ENCODE data around the gene MTAP.

Gene MTAP

DNA sequence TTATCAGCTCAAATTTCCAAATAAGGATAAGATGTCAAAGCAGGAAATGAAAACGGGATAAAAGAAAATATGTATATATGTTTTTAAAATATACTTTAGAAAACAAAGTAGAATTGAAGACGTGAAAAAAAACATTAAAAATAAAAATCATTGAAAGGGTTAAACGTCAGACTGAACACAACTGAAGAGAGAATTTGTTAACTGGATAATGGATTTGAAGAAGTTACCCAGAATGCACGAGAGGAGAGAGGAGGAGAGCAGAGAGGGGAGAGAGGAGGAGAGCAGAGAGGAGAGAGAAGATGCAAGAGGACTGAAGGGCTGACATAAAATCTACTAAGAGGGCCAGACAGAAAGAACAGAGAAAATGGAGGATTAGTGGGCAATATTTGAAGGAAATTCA, 103.8 kb downstream of the MTAP start:
- Mint-ChIP-seq H3K36me3 (ENCODE audit: low read depth) (peaks cover 71% of the 10 kb centered on the region), H3K27me3 (ENCODE audit: low read depth) (no peaks in the 10 kb centered on the region), H3K27ac (no peak overlapping the region), H3K4me1 (no peaks in the 10 kb centered on the region), H3K9me3 (peaks cover 58% of the 10 kb centered on the region), H3K4me3 (no peak overlapping the region)
- TF ChIP-seq, protein P1, sequence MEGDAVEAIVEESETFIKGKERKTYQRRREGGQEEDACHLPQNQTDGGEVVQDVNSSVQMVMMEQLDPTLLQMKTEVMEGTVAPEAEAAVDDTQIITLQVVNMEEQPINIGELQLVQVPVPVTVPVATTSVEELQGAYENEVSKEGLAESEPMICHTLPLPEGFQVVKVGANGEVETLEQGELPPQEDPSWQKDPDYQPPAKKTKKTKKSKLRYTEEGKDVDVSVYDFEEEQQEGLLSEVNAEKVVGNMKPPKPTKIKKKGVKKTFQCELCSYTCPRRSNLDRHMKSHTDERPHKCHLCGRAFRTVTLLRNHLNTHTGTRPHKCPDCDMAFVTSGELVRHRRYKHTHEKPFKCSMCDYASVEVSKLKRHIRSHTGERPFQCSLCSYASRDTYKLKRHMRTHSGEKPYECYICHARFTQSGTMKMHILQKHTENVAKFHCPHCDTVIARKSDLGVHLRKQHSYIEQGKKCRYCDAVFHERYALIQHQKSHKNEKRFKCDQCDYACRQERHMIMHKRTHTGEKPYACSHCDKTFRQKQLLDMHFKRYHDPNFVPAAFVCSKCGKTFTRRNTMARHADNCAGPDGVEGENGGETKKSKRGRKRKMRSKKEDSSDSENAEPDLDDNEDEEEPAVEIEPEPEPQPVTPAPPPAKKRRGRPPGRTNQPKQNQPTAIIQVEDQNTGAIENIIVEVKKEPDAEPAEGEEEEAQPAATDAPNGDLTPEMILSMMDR (IDR thresholded peaks at IDR 0.05; ENCODE audit: unreplicated experiment in 3 of 3) = no peak

DNA sequence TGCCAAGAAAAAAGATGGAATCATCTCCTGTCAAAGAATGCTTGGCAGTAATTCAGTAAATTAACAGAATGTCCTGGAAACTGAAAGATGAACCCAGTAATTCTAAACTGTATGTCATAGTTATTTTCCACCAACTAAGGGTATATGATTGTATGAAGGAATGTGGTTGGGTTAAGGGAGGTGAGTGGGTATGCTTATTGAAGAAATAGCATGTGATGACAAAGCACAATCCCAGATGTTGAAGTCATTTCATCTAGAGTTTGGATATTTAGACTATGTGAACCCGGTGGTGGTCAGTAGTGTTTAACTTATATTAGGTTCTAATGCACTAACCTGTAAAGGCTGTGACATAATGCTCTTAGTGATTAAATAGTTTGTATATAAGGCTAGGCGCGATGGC, 104.4 kb downstream of the MTAP start:
- Mint-ChIP-seq H3K9me3 (peaks cover 65% of the 10 kb centered on the region), H3K4me1 (no peaks in the 10 kb centered on the region), H3K27ac (no peak overlapping the region), H3K4me3 (no peak overlapping the region), H3K27me3 (ENCODE audit: low read depth) (no peaks in the 10 kb centered on the region), H3K36me3 (ENCODE audit: low read depth) (peaks cover 78% of the 10 kb centered on the region)
- TF ChIP-seq, protein P1 (IDR thresholded peaks at IDR 0.05; ENCODE audit: unreplicated experiment in 3 of 3) = no peak

DNA sequence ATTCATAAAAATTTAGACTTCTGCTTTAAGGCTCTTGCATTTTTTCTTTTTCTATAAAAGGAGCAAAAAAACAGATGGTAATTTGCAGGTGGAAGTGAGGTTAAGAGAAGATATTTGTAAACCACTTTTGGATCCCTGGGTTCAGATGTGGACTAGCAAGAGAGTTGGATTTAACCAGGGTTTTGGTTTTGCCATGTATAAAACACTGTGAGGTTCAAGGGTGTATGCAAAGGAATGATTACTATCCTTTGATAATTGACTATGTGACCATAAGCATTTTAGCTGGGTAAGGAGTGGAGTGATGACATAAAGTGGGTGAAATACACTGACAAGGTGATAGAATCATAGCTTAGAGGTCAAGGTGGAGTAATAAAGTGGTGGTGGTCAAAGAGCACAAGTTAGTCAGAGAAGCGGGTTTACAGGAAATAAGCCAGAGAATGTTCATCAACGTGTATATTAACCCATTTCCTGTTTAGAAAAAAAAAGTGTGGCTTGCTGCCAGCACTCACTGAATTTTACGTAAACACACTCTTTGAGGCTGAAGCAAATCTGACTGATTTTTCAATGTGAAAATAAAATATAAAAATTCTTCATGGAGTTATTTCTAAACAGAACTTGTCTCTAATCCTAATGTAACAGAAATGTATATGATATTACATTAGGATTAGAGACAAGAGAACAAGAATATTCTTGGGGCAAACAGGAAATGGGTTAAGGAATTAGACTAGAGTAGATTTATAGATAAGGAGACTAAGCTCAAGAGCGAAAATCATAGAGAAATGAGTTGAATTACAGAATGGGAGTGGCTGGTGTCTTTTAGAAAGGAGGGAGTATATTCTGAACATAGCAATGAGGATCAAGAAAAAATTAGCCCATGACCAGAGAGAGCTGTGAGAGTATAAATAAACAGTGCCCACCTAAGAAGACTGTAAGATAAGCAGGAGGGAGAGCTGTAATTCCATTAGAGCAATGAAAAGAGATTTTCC, 117.2 kb downstream of the MTAP start:
- Mint-ChIP-seq H3K4me3 (no peak overlapping the region), H3K4me1 (no peaks in the 10 kb centered on the region), H3K27me3 (ENCODE audit: low read depth) (no peaks in the 10 kb centered on the region), H3K27ac (no peak overlapping the region), H3K36me3 (ENCODE audit: low read depth) (no peaks in the 10 kb centered on the region), H3K9me3 (peaks cover 11% of the 10 kb centered on the region)
- TF ChIP-seq, protein P1 (IDR thresholded peaks at IDR 0.05; ENCODE audit: unreplicated experiment in 3 of 3) = no peak

DNA sequence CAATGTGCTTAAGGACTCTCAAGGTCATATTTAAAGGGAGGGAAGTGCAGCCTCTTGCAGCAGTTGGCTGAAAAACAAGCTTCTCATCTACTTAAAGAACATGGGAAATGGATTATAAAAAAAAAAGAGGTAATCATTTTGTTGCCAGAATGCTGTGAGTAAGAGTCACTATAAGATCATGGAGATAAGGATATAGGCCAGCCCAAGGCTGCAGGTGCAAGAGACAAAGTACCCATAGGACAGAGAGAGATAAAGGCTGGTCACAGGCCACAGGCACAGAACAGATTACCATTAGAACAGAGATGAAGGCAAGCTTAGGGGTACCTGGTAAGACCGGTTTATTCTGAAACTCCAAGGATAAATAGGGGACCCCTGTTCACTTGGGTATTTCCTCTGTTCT, 121.3 kb downstream of the MTAP start:
- H3K4me3 Mint-ChIP-seq = no peak overlapping the region

DNA sequence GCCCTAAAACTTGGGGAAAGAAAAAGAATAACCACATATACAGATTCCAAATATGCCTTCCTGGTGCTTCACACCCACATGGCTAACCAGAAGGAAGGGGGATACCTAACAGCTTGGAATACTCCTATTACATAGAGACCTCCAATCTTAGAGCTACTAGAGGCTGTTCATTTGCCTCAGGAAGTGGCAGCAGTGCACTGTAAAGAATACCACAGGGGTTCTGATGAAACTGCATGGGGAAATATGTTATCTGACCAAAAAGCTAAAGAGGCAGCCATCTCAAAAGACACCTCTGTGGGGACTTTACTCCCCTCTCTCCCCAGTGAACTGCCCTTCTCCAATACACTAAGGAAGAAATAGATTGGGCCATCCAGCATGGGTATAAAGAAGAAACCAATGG, 125.3 kb downstream of the MTAP start:
- Mint-ChIP-seq H3K27me3 (ENCODE audit: low read depth) (no peaks in the 10 kb centered on the region), H3K4me1 (no peaks in the 10 kb centered on the region), H3K4me3 (no peak overlapping the region), H3K36me3 (ENCODE audit: low read depth) (peaks cover 29% of the 10 kb centered on the region), H3K9me3 (no peaks in the 10 kb centered on the region), H3K27ac (no peak overlapping the region)
- TF ChIP-seq, protein P1 (IDR thresholded peaks at IDR 0.05; ENCODE audit: unreplicated experiment in 3 of 3) = no peak

More for the DNA sequence above, 121.3 kb downstream of the MTAP start:
- H3K27me3 Mint-ChIP-seq (ENCODE audit: low read depth) = no peaks in the 10 kb centered on the region
- TF ChIP-seq, protein P1 (IDR thresholded peaks at IDR 0.05; ENCODE audit: unreplicated experiment in 3 of 3) = no peak
- H3K9me3 Mint-ChIP-seq = no peaks in the 10 kb centered on the region
- no peaks in the 10 kb centered on the region for H3K36me3 Mint-ChIP-seq (ENCODE audit: low read depth)
- H3K4me1 Mint-ChIP-seq = no peaks in the 10 kb centered on the region
- no peak overlapping the region for H3K27ac Mint-ChIP-seq

DNA sequence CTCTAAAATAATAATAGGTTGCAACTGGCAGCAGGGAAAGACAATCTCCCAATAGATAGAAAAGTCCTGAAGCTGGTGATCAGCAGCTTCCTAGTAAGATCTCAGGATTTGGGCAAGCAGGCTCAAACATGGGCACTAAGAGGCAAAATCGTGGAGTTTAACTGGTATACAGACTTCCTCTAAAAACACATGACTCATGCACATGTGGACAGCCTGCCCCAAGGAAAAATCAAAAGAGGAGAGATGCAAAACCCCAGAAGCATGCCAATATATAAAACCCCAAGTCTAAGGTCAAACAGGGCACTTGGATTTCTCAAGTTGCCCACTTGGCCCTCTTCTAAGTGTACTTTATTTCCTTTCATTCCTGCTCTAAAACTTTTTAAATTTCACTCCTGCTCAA, 129.0 kb downstream of the MTAP start:
- H3K36me3 Mint-ChIP-seq (ENCODE audit: low read depth) = peaks cover 34% of the 10 kb centered on the region
- no peak overlapping the region for H3K27ac Mint-ChIP-seq
- H3K9me3 Mint-ChIP-seq = no peaks in the 10 kb centered on the region
- H3K27me3 Mint-ChIP-seq (ENCODE audit: low read depth) = no peaks in the 10 kb centered on the region
- TF ChIP-seq, protein P1 (IDR thresholded peaks at IDR 0.05; ENCODE audit: unreplicated experiment in 3 of 3) = no peak
- H3K4me1 Mint-ChIP-seq = no peaks in the 10 kb centered on the region
- H3K4me3 Mint-ChIP-seq = no peak overlapping the region
